Caco-2 (cell line): Measurements from ENCODE around the gene ZNF644. TPM values are rescaled to one million over a fixed set of nuclear protein-coding genes. Genes with fewer than 3 reads are reported as not detected.

ENCODE experiments used
- BruUV-seq: library from RNA; stranded (reverse); fragments of 400-500 nt; replicated peaks from 2 replicates; lab custom pipeline; 2021; lab: Mats Ljungman, UMichigan
- CTCF ChIA-PET: fragments of 300-600 bp; sonication (Branson Sonifier 250); formaldehyde crosslinking; loops from one replicate; lab custom pipeline; 2022; ENCODE audit warnings: antibody characterized with exemption; lab: Charles Lee
- POLR2A ChIA-PET: fragments of 300-600 bp; sonication (Branson Sonifier 250); formaldehyde crosslinking; loops from one replicate; lab custom pipeline; 2022; ENCODE audit warnings: antibody characterized with exemption; lab: Charles Lee
- DNase-seq, 2 experiments: peaks; one replicate each; pipeline versions ENCODE4 v3.0.0 to v3.0.0-alpha.2; 2020 to 2022
- H3K27me3 ChIP-seq: replicated peaks from 2 replicates; pipeline ENCODE4 v1.6.0; 2011; ENCODE audit warnings: low read length; ENCODE audit not compliant: control insufficient read depth, insufficient read depth
- H3K36me3 ChIP-seq: 2 replicates; pipeline ENCODE4 v1.5.1; 2011; ENCODE audit warnings: low read length; ENCODE audit not compliant: control insufficient read depth, insufficient read depth
- H3K4me1 ChIP-seq: fragments of 250-450 bp; sonication (Bioruptor Pico); 2 replicates; pipeline ENCODE4 v1.5.1; 2020; ENCODE audit warnings: mild to moderate bottlenecking
- H3K4me3 ChIP-seq: 2 replicates; pipeline ENCODE4 v1.5.1; 2011; ENCODE audit warnings: low read depth, mild to moderate bottlenecking, control low read depth, low read length
- H3K9me3 ChIP-seq: fragments of 250-450 bp; sonication (Bioruptor Pico); 2 replicates; pipeline ENCODE4 v1.5.1; 2020; ENCODE audit warnings: mild to moderate bottlenecking, moderate library complexity
- H3K27ac Mint-ChIP-seq: one replicate; pipeline ENCODE4 v1.8.0; 2022; ENCODE audit warnings: mixed read lengths; ENCODE audit not compliant: unreplicated experiment
- H3K27me3 Mint-ChIP-seq: one replicate; pipeline ENCODE4 v1.8.0; 2022; ENCODE audit warnings: mixed read lengths; ENCODE audit not compliant: insufficient read depth, unreplicated experiment
- H3K36me3 Mint-ChIP-seq: one replicate; pipeline ENCODE4 v1.8.0; 2022; ENCODE audit warnings: mild to moderate bottlenecking, mixed read lengths; ENCODE audit not compliant: insufficient read depth, unreplicated experiment
- H3K4me1 Mint-ChIP-seq: one replicate; pipeline ENCODE4 v1.8.0; 2022; ENCODE audit warnings: low read depth, mixed read lengths; ENCODE audit not compliant: unreplicated experiment
- H3K4me3 Mint-ChIP-seq: one replicate; pipeline ENCODE4 v1.8.0; 2022; ENCODE audit warnings: mild to moderate bottlenecking, moderate library complexity, mixed read lengths; ENCODE audit not compliant: unreplicated experiment
- H3K9me3 Mint-ChIP-seq: one replicate; pipeline ENCODE4 v1.8.0; 2022; ENCODE audit warnings: mixed read lengths; ENCODE audit not compliant: unreplicated experiment
- intact Hi-C: fragments of 100-400 bp; cut with micrococcal nuclease; formaldehyde crosslinking; loops from one replicate; pipeline ENCODE4 v1.10.0; 2022; ENCODE audit not compliant: unreplicated experiment
- total RNA-seq: library from RNA; stranded (reverse); gene quantifications from 2 replicates; pipeline ENCODE4 v1.2.3, GENCODE V29; 2022
- TF ChIP-seq, protein P1 (sequence below), 2 experiments: fragments of 200-600 bp in 1 of 2; IDR thresholded peaks; 1 replicate in 1 of 2; 2 replicates in 1 of 2; pipeline versions ENCODE4 v1.5.1 to v1.8.0; 2011 to 2022; ENCODE audit warnings: antibody characterized with exemption in 1 of 2, control low read depth in 1 of 2, inconsistent platforms in 1 of 2, low read depth in 1 of 2, low read length in 1 of 2, mild to moderate bottlenecking in 1 of 2, moderate library complexity in 1 of 2; ENCODE audit not compliant: insufficient read depth in 1 of 2, severe bottlenecking in 1 of 2, unreplicated experiment in 1 of 2

Gene ZNF644
- total RNA-seq, 1 experiment from 2014 or later = 32.5 TPM

DNA sequence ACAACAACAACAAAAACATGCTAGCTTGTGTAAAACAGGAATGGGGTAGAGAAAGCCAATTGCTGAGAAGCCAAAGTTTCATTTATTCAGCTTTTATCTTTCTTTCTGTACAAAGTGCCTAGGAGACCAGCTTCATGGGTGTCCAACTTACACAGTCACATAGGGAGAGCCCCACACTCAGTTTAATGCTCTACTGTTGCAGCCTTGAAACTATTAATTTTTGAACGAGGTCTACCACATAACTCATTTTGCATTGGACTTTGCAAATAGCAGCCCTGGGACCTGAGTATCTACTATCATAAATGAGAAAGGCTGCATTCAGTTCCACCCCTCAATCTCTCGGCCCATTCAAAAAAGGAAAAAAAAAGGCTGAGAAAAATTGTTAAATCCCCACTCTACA lies 98.8 kb downstream of the ZNF644 start:
- TF ChIP-seq, protein P1, sequence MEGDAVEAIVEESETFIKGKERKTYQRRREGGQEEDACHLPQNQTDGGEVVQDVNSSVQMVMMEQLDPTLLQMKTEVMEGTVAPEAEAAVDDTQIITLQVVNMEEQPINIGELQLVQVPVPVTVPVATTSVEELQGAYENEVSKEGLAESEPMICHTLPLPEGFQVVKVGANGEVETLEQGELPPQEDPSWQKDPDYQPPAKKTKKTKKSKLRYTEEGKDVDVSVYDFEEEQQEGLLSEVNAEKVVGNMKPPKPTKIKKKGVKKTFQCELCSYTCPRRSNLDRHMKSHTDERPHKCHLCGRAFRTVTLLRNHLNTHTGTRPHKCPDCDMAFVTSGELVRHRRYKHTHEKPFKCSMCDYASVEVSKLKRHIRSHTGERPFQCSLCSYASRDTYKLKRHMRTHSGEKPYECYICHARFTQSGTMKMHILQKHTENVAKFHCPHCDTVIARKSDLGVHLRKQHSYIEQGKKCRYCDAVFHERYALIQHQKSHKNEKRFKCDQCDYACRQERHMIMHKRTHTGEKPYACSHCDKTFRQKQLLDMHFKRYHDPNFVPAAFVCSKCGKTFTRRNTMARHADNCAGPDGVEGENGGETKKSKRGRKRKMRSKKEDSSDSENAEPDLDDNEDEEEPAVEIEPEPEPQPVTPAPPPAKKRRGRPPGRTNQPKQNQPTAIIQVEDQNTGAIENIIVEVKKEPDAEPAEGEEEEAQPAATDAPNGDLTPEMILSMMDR (IDR thresholded peaks at IDR 0.05; ENCODE audit: insufficient read depth in 1 of 2, low read depth in 1 of 2, low read length in 1 of 2, severe bottlenecking in 1 of 2, unreplicated experiment in 1 of 2) = no peak
- POLR2A ChIA-PET = no interaction called here
- Mint-ChIP-seq H3K27ac (no peak overlapping the region), H3K9me3 (peaks cover 8% of the 10 kb centered on the region), H3K4me3 (no peak overlapping the region), H3K36me3 (peaks cover 6% of the 10 kb centered on the region), H3K4me1 (peaks cover 22% of the 10 kb centered on the region), H3K27me3 (no peaks in the 10 kb centered on the region)
- no TSS peak for BruUV-seq
- no peaks in the 10 kb centered on the region for H3K27me3 ChIP-seq
- no peaks in the 10 kb centered on the region for H3K9me3 ChIP-seq
- no peaks in the 10 kb centered on the region for H3K36me3 ChIP-seq
- peaks cover 21% of the 10 kb centered on the region for H3K4me1 ChIP-seq
- H3K4me3 ChIP-seq = no peak overlapping the region
- DNase-seq = no peak
- CTCF ChIA-PET = no interaction called here
- intact Hi-C loops = no loop called here

DNA sequence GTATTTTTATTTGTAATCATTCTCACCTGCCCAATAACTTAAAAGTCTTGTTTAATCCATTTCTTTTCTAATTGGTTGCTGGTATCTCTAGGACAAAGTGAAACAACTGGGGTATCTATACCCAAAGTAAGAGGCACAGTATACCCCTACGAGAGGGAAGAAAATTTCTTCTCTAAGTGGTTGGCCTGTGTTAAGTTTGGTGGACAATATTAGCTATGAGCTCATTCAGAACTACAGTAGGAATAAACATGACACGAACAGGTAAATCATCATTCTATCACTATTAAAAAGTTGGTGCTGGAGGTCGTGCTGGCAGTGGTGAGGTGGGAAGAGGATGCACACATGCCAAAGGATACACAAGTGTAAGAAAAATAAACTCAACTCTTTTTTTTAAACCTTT lies 99.6 kb downstream of the ZNF644 start:
- Histone ChIP-seq H3K36me3 (no peaks in the 10 kb centered on the region), H3K4me1 (peaks cover 21% of the 10 kb centered on the region), H3K4me3 (no peak overlapping the region), H3K9me3 (no peaks in the 10 kb centered on the region), H3K27me3 (no peaks in the 10 kb centered on the region)
- Mint-ChIP-seq H3K4me1 (peaks cover 16% of the 10 kb centered on the region), H3K36me3 (peaks cover 9% of the 10 kb centered on the region), H3K27ac (no peak overlapping the region), H3K4me3 (no peak overlapping the region), H3K27me3 (no peaks in the 10 kb centered on the region), H3K9me3 (peaks cover 7% of the 10 kb centered on the region)
- CTCF ChIA-PET = no interaction called here
- intact Hi-C loops = no loop called here
- no TSS peak for BruUV-seq
- DNase-seq = no peak
- TF ChIP-seq, protein P1 (IDR thresholded peaks at IDR 0.05; ENCODE audit: insufficient read depth in 1 of 2, low read depth in 1 of 2, low read length in 1 of 2, severe bottlenecking in 1 of 2, unreplicated experiment in 1 of 2) = no peak
- POLR2A ChIA-PET = interaction anchor here (0.6 kb wide), 1 partner anchor 15 kb away, joined by 3 read pairs; no protein-coding TSS in a partner anchor

DNA sequence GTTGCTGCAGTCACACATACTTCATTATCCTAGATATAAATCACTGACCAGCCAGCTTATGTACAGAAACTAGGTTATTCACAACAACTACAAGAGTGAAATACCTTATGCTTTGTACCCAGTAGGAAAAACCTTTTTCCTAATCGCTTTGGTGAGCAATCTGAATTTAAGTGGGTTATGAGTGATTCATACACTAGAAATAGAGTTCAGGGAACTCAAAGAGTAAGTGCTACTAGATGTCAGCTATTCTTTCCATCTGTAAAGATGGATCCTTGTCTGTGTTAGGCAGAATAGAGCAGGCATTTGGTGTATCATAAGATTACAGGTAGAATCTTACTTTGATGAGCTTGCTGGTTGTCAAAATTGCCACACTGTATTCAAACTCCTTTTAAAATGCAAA lies 101.9 kb downstream of the ZNF644 start:
- no peaks in the 10 kb centered on the region for H3K4me1 Mint-ChIP-seq
- no peaks in the 10 kb centered on the region for H3K27me3 Mint-ChIP-seq
- H3K27me3 ChIP-seq = no peaks in the 10 kb centered on the region
- peaks cover 7% of the 10 kb centered on the region for H3K36me3 Mint-ChIP-seq
- intact Hi-C loops = no loop called here
- POLR2A ChIA-PET = no interaction called here
- H3K9me3 ChIP-seq = no peaks in the 10 kb centered on the region
- 0 out of 2 replicates have a peak, but pooled peaks cover 9% of the 10 kb centered on the region for H3K4me1 ChIP-seq
- no peak overlapping the region for H3K4me3 Mint-ChIP-seq
- H3K9me3 Mint-ChIP-seq = no peaks in the 10 kb centered on the region
- no TSS peak for BruUV-seq
- H3K36me3 ChIP-seq = no peaks in the 10 kb centered on the region
- TF ChIP-seq, protein P1 (IDR thresholded peaks at IDR 0.05; ENCODE audit: insufficient read depth in 1 of 2, low read depth in 1 of 2, low read length in 1 of 2, severe bottlenecking in 1 of 2, unreplicated experiment in 1 of 2) = no peak
- H3K4me3 ChIP-seq = no peak overlapping the region
- H3K27ac Mint-ChIP-seq = no peak overlapping the region
- no peak for DNase-seq
- CTCF ChIA-PET = no interaction called here
